Right atrium auricular region (tissue), 2 donors: ENCODE measurements around the gene FIGNL2. TPM values are rescaled to one million over a fixed set of nuclear protein-coding genes. Genes with fewer than 3 reads are reported as not detected.
"Not testable (repeated sequence)": the region's sequence is repeated elsewhere in the genome, so short reads cannot be mapped to it uniquely, and the experiment has no call there.

ENCODE experiments used
- DNase-seq: peaks from one replicate; pipeline ENCODE4 v3.0.0-alpha.2; 2019; ENCODE audit warnings: low spot score
- H3K27ac ChIP-seq, 2 donors: fragments of 200-600 bp; sonication (generic); 1 replicate in 1 of 2; 2 replicates in 1 of 2; pipeline ENCODE4 v1.5.1; 2016 to 2019
- H3K27me3 ChIP-seq, 2 donors: fragments of 200-600 bp; sonication (generic); one replicate each; pipeline versions ENCODE4 v1.5.1 to v1.6.0; 2017 to 2019
- H3K36me3 ChIP-seq: fragments of 200-600 bp; sonication (generic); one replicate; pipeline ENCODE4 v1.5.1; 2016
- H3K4me1 ChIP-seq, 2 donors: fragments of 200-600 bp; sonication (generic); one replicate each; pipeline versions ENCODE4 v1.5.1 to v1.6.0; 2017 to 2019
- H3K4me3 ChIP-seq, 2 donors: fragments of 200-600 bp; sonication (generic); 1 replicate in 1 of 2; 2 replicates in 1 of 2; pipeline ENCODE4 v1.5.1; 2017 to 2019; ENCODE audit warnings: mild to moderate bottlenecking in 1 of 2, moderate library complexity in 1 of 2
- H3K9me3 ChIP-seq, 2 donors: fragments of 200-600 bp; sonication (generic); one replicate each; pipeline ENCODE4 v1.5.1; 2019
- CTCF ChIP-seq, 2 donors: fragments of 200-600 bp; sonication (generic); IDR thresholded peaks; one replicate each; pipeline ENCODE4 v1.5.1; 2019; ENCODE audit warnings: antibody characterized with exemption in 2 of 2
- total RNA-seq, 2 donors: library from RNA; depleted of rRNA; stranded (reverse); fragments of >200 nt; gene quantifications; one replicate each; pipeline ENCODE4 v1.1.0, GENCODE V29; 2016

FIGNL2 gene
- total RNA-seq, 2 donors from 2014 or later = 0.19 to 0.24 TPM

- no peak overlapping the region for H3K27ac ChIP-seq
- no peak for TF ChIP-seq CTCF (IDR thresholded peaks at IDR 0.05)
- no peaks in the 10 kb centered on the region for H3K27me3 ChIP-seq
- no peaks in the 10 kb centered on the region for H3K4me1 ChIP-seq
- no peaks in the 10 kb centered on the region for H3K9me3 ChIP-seq
- no peaks in the 10 kb centered on the region for H3K36me3 ChIP-seq
- DNase-seq = no peak
- no peak overlapping the region for H3K4me3 ChIP-seq
Observed at GRCh38 chr12:51798501-51798900, 50.0 kb downstream of the FIGNL2 start.

GRCh38 chr12:51798051-51798450, 50.5 kb downstream of the FIGNL2 start:
- H3K4me3 ChIP-seq, H3K27ac ChIP-seq, H3K27me3 ChIP-seq, H3K4me1 ChIP-seq, H3K36me3 ChIP-seq, DNase-seq, H3K9me3 ChIP-seq: not testable (repeated sequence)

- DNase-seq = no peak
- no peak for TF ChIP-seq CTCF (IDR thresholded peaks at IDR 0.05)
- Histone ChIP-seq H3K27ac (no peak overlapping the region), H3K9me3 (no peaks in the 10 kb centered on the region), H3K27me3 (no peaks in the 10 kb centered on the region), H3K36me3 (no peaks in the 10 kb centered on the region), H3K4me1 (no peaks in the 10 kb centered on the region), H3K4me3 (no peak overlapping the region)
Observed at GRCh38 chr12:51797301-51797700, 51.2 kb downstream of the FIGNL2 start.

- H3K4me3 ChIP-seq = no peak overlapping the region
- TF ChIP-seq CTCF (IDR thresholded peaks at IDR 0.05) = no peak
- no peak overlapping the region for H3K27ac ChIP-seq
- no peaks in the 10 kb centered on the region for H3K36me3 ChIP-seq
- H3K27me3 ChIP-seq = no peaks in the 10 kb centered on the region
- DNase-seq = no peak
- H3K9me3 ChIP-seq = no peaks in the 10 kb centered on the region
- no peaks in the 10 kb centered on the region for H3K4me1 ChIP-seq
Observed at GRCh38 chr12:51793201-51793600, 55.3 kb downstream of the FIGNL2 start.

GRCh38 chr12:51792417-51792816, 56.1 kb downstream of the FIGNL2 start:
- no peaks in the 10 kb centered on the region for H3K27me3 ChIP-seq
- no peak for TF ChIP-seq CTCF (IDR thresholded peaks at IDR 0.05)
- H3K9me3 ChIP-seq = no peaks in the 10 kb centered on the region
- no peaks in the 10 kb centered on the region for H3K36me3 ChIP-seq
- H3K27ac ChIP-seq = no peak overlapping the region
- no peaks in the 10 kb centered on the region for H3K4me1 ChIP-seq
- H3K4me3 ChIP-seq = no peak overlapping the region
- no peak for DNase-seq

GRCh38 chr12:51788876-51789275, 59.6 kb downstream of the FIGNL2 start:
- no peak for DNase-seq
- Histone ChIP-seq H3K9me3 (no peaks in the 10 kb centered on the region), H3K4me1 (no peaks in the 10 kb centered on the region), H3K36me3 (no peaks in the 10 kb centered on the region), H3K4me3 (no peak overlapping the region), H3K27ac (no peak overlapping the region), H3K27me3 (no peaks in the 10 kb centered on the region)
- no peak for TF ChIP-seq CTCF (IDR thresholded peaks at IDR 0.05)
